ENCODE data around the gene PRDM8.

- TF ChIP-seq, protein P1, sequence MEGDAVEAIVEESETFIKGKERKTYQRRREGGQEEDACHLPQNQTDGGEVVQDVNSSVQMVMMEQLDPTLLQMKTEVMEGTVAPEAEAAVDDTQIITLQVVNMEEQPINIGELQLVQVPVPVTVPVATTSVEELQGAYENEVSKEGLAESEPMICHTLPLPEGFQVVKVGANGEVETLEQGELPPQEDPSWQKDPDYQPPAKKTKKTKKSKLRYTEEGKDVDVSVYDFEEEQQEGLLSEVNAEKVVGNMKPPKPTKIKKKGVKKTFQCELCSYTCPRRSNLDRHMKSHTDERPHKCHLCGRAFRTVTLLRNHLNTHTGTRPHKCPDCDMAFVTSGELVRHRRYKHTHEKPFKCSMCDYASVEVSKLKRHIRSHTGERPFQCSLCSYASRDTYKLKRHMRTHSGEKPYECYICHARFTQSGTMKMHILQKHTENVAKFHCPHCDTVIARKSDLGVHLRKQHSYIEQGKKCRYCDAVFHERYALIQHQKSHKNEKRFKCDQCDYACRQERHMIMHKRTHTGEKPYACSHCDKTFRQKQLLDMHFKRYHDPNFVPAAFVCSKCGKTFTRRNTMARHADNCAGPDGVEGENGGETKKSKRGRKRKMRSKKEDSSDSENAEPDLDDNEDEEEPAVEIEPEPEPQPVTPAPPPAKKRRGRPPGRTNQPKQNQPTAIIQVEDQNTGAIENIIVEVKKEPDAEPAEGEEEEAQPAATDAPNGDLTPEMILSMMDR (IDR thresholded peaks at IDR 0.05; ENCODE audit: low read length) = no peak
- TF ChIP-seq EZH2 (optimal IDR thresholded peaks at IDR 0.05; ENCODE audit: low read depth, low read length) = no peak
Measured at GRCh38 chr4:80220711-80221110, 23.4 kb downstream of the PRDM8 start.
